ENCODE data around the gene CTIF.

DNA sequence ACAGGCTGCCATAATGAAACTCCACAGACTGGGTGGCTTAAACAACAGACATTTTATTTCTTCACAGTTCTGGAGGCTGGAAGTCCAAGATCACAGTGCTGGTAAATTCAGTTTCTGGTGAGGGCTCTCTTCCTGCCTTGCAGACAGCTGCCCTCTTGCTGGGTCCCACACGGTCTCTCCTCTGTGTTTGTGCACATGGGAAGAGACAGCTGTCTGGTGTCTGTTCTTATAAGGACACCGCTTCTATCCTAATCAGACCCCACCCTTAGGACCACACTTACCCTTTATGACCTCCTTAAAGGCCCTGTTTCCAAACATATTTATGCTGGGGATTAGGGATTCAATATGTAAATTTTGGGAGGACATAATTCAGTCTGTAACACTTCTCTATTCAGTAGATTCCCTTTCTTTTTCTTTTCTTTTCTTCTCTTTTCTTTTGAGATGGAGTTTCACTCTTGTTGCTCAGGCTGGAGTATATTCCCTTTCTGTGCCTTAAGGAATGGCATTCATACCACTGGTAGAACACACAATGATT, 18.9 kb downstream of the CTIF start:
- no peak for TF ChIP-seq EZH2phosphoT487 (IDR thresholded peaks at IDR 0.05; ENCODE audit: low read length)
- TF ChIP-seq, protein P1, sequence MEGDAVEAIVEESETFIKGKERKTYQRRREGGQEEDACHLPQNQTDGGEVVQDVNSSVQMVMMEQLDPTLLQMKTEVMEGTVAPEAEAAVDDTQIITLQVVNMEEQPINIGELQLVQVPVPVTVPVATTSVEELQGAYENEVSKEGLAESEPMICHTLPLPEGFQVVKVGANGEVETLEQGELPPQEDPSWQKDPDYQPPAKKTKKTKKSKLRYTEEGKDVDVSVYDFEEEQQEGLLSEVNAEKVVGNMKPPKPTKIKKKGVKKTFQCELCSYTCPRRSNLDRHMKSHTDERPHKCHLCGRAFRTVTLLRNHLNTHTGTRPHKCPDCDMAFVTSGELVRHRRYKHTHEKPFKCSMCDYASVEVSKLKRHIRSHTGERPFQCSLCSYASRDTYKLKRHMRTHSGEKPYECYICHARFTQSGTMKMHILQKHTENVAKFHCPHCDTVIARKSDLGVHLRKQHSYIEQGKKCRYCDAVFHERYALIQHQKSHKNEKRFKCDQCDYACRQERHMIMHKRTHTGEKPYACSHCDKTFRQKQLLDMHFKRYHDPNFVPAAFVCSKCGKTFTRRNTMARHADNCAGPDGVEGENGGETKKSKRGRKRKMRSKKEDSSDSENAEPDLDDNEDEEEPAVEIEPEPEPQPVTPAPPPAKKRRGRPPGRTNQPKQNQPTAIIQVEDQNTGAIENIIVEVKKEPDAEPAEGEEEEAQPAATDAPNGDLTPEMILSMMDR (IDR thresholded peaks at IDR 0.05; ENCODE audit: low read length) = no peak
- no peak for TF ChIP-seq EZH2 (optimal IDR thresholded peaks at IDR 0.05; ENCODE audit: low read depth, low read length)

All from MM.1S (cell line).